Peyer's patch (tissue), 4 donors: ENCODE measurements around the gene HS3ST3B1.

Source experiments
- POLR2A ChIP-seq, 2 donors: fragments of 450-650 bp; IDR thresholded peaks; one replicate each; pipeline ENCODE4 v1.5.1; 2017; ENCODE audit warnings: antibody characterized with exemption in 2 of 2, mild to moderate bottlenecking in 2 of 2, moderate library complexity in 2 of 2
- TF ChIP-seq, protein P1 (sequence below), 6 experiments: fragments of 450-650 bp in 4 of 6; fragments of 200-600 bp in 2 of 6; sonication (generic) in 1 of 6; IDR thresholded peaks; one replicate each; pipeline ENCODE4 v1.5.1; 2017 to 2019; ENCODE audit warnings: antibody characterized with exemption in 6 of 6, mild to moderate bottlenecking in 3 of 6, moderate library complexity in 1 of 6

GRCh38 chr17:14303343-14304221 is 2.7 kb downstream of the HS3ST3B1 start:
- TF ChIP-seq, protein P1, sequence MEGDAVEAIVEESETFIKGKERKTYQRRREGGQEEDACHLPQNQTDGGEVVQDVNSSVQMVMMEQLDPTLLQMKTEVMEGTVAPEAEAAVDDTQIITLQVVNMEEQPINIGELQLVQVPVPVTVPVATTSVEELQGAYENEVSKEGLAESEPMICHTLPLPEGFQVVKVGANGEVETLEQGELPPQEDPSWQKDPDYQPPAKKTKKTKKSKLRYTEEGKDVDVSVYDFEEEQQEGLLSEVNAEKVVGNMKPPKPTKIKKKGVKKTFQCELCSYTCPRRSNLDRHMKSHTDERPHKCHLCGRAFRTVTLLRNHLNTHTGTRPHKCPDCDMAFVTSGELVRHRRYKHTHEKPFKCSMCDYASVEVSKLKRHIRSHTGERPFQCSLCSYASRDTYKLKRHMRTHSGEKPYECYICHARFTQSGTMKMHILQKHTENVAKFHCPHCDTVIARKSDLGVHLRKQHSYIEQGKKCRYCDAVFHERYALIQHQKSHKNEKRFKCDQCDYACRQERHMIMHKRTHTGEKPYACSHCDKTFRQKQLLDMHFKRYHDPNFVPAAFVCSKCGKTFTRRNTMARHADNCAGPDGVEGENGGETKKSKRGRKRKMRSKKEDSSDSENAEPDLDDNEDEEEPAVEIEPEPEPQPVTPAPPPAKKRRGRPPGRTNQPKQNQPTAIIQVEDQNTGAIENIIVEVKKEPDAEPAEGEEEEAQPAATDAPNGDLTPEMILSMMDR (IDR thresholded peaks at IDR 0.05), result no peak
- TF ChIP-seq POLR2A (IDR thresholded peaks at IDR 0.05), result no peak
